ENCODE measurements around the gene ARHGEF4. TPM values are rescaled to one million over a fixed set of nuclear protein-coding genes. Genes with fewer than 3 reads are reported as not detected.
A peak's percentile ranks its signal among the peaks of the same experiment; 100 is the strongest.

ARHGEF4 gene
- total RNA-seq, 1 experiment from 2014 or later, result 4.0 TPM

DNA sequence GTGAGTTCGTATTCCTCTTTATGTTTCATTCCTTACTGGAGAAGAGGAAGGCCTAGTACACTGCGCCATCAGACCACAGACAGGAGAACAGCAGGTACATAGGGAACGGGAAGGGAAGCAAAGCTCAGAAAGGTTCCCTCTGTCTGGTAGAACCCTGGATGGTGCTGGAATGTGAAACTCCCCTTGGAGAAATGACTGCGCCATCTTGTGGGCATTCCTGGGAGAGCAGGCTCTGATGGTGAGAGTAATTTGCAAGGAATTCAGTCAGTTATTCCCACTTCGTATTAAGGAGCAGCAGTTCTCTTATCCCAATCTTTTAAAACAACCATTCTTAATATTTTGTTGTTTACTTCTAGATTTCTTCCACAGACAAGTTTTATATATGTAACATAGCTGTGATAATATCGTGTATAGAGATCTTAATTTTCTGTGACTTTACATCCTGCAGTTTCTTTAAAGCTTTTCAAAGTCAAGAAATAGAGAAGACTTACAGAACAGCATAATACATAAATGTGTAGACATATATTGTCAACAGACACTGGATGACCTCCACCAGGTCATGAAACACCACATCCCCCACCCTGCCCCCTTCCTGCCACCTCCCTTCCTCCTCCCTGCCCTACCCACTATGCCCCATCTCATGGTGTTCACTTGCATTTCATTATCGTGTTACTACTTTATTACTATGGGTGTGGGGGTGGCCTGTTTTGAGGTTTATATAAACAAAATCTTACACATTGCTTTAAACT lies 83.9 kb downstream of the ARHGEF4 start:
- in situ Hi-C loops (cut with HindIII; ENCODE audit: low pct_unique_long_range_greater_than_20kb, low sequenced_read_pairs), result no loop called here
- DNase-seq (ENCODE audit: low read depth, low spot score), result peak; percentile 74

DNA sequence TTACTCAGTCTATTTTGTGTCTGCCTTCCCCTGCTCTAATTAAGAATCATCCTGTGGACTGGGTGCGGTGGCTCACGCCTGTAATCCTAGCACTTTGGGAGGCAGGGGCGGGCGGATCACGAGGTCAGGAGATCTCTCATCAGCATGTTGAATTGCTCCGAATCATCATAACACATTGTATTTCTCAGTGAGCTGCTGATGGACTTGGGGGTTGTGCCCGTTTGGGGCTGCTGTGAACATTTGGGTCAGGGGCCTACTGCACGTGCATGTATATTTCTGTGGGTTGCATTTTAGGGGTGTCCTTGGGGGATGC lies 84.4 kb downstream of the ARHGEF4 start:
- DNase-seq (ENCODE audit: low read depth, low spot score), result no peak
- in situ Hi-C loops (cut with HindIII; ENCODE audit: low pct_unique_long_range_greater_than_20kb, low sequenced_read_pairs), result no loop called here

DNA sequence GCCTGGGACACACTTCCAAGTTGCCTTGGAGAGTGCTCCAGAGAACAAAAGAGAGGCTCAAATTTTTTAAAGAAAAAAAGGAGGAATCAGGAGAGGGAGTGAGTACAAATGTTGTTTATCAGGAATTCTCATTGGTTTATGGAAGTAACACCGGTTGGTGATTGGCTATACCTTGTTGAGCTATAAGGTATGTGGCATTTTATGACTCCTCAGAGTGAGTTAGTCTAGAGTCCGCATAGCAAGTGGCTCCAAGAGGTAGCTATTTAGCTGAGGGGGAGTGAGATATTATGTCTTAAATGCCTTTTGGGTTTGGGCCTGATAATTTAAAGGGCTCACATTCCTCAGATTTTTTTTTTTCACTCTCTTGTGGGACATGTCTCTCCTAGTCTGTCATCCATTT lies 85.7 kb downstream of the ARHGEF4 start:
- in situ Hi-C loops (cut with HindIII; ENCODE audit: low pct_unique_long_range_greater_than_20kb, low sequenced_read_pairs), result no loop called here
- DNase-seq (ENCODE audit: low read depth, low spot score), result no peak

DNA sequence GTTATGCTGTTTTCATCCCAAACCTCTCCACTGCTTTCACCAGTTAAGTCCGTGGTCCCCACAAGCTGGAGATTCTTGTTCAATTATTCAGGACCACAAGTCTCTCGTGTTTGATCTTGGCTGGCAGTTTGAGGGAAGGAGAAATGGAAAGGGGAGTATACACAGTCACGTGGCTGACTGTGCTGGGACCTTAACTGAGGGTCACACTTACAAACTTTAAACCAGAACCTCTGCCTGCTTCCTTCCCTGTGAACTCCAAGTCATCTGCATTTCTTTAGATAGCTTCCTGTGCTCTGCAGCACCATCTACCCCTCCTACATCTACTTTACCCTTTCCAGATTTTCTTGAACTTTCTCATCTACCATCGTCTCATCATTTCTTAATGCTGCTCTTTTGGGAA lies 91.7 kb downstream of the ARHGEF4 start:
- no peak for DNase-seq (ENCODE audit: low read depth, low spot score)
- in situ Hi-C loops (cut with HindIII; ENCODE audit: low pct_unique_long_range_greater_than_20kb, low sequenced_read_pairs), result no loop called here

DNA sequence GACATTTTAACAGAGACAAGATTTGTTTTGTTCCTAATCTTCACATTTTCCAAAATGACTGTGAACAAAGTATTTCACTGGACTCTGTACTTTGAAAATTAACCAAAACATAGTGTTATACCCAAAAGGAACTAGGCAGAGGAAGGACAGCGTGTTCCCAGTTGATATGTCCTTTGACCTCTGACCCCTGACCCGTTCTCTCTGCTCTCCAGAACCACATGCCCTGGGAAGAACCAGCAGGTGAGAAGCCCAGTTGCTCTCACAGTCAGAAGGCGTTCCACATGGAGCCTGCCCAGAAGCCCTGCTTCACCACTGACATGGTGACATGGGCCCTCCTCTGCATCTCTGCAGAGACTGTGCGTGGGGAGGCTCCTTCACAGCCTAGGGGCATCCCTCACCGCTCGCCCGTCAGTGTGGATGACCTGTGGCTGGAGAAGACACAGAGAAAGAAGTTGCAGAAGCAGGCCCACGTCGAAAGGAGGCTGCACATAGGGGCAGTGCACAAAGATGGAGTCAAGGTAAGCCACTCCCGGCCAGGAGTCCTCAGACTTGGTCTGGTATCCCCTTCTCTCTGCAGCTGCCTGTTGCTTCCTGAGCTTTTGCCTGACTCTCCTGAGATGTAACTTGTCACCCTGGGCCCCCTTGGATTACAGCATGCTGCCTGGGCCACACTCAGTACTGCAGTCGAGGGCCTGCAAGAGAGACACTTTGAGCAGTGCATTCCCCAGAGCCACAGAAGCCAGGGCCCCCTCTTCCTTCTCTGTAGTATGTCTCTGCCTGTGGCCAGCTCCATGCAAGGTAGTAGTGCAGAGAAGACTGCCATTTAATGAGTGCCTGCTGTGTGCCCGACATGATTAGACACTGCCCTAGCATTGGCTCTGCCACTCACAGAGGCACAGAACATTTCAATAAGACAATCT lies 94.3 kb downstream of the ARHGEF4 start:
- no peak for DNase-seq (ENCODE audit: low read depth, low spot score)
- in situ Hi-C loops (cut with HindIII; ENCODE audit: low pct_unique_long_range_greater_than_20kb, low sequenced_read_pairs), result no loop called here

DNA sequence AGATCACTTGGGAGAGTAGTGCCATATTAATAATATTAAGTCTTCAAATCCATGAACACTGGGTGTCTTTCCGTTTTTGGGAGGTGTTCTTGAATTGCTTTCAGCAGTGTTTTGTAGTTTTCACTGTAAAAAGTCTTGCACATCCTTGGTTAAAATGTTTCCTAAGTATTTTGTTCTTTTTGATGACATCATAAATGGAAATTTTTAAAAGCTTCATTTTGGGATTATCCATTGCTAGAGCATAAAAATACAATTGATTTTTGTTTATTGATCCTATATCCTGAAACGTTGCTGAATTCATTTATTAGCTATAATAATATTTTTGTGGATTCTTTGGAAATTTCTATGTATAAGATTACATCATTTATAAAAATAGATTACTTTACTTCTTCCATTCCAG lies 96.8 kb downstream of the ARHGEF4 start:
- no peak for DNase-seq (ENCODE audit: low read depth, low spot score)
- in situ Hi-C loops (cut with HindIII; ENCODE audit: low pct_unique_long_range_greater_than_20kb, low sequenced_read_pairs), result no loop called here

DNA sequence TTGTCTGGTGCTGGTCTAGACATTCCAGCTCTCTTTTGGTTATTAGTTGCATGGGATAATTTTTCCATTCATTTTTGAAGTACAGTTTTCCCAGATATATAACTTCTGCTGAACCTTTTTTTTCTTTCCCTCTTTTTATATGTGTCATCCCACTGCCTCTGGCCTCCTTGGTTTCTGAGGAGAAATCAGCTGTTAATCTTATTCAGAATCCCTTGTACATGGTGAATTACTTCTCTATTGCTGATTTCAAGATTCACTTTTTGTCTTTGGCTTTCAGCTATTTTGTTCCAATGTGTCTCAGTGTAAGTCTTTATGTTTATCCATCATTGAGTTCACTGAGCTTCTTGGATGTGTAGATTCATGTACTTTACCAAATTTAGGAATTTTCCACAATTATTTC lies 99.7 kb downstream of the ARHGEF4 start:
- in situ Hi-C loops (cut with HindIII; ENCODE audit: low pct_unique_long_range_greater_than_20kb, low sequenced_read_pairs), result no loop called here
- no peak for DNase-seq (ENCODE audit: low read depth, low spot score)

DNA sequence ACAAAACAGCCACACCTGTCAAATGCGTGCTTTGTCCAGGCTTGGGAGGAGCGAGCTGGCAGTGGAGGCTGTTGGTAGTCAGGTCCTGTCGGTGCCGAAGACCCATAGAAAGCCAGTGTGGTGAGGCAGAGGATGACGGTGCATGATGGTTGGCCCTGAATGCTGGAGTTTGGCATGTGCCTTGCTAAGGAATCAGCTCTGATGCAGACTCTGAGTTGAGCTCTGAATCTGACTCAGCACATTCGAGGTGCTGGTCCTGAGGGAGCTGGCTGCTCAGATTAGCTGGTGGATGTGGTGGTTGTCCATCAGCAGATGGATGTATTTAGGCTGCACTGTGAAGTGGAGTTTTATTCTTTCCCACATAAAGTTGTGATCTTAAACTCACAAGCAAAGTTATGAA lies 111.3 kb downstream of the ARHGEF4 start:
- DNase-seq (ENCODE audit: low read depth, low spot score), result no peak
- in situ Hi-C loops (cut with HindIII; ENCODE audit: low pct_unique_long_range_greater_than_20kb, low sequenced_read_pairs), result no loop called here

DNA sequence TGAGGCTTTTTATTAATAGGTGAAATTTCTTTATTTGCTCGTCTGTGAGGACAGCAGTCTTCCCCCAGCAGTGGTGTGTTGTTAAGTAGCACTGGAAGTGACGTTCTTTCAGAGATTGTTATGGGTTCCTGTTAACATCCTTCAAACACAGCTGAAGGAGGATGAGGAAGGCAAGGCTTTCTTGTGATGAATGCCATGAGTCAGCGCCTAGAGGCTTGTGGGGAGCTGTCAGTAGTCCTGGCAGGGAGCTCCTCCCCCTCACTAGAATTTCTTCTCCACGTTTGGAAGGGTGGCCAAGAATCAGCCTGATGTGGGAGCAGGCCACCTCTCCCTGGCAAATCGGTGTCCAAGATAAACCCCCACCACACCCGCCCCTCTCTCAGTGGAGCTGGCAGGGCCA lies 113.2 kb downstream of the ARHGEF4 start:
- in situ Hi-C loops (cut with HindIII; ENCODE audit: low pct_unique_long_range_greater_than_20kb, low sequenced_read_pairs), result no loop called here
- DNase-seq (ENCODE audit: low read depth, low spot score), result no peak

DNA sequence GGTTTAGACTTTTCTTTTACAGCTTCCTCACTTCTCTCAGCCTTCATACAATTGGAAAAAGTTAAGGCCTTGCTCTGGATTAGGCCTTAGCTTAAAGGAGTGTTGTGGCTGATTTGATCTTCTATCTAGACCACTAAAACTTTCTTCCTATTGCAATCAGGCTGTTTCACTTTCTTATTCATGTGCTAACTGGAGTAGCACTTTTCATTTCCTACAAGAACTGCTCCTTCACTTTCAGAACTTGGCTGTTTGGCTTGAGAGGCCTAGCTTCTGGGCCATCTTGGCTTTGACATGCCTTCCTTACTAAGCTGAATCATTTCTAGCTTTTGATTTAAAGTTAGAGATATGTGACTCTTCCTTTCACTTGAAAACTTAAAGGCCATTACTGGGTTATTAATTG lies 114.3 kb downstream of the ARHGEF4 start:
- in situ Hi-C loops (cut with HindIII; ENCODE audit: low pct_unique_long_range_greater_than_20kb, low sequenced_read_pairs), result no loop called here
- no peak for DNase-seq (ENCODE audit: low read depth, low spot score)

DNA sequence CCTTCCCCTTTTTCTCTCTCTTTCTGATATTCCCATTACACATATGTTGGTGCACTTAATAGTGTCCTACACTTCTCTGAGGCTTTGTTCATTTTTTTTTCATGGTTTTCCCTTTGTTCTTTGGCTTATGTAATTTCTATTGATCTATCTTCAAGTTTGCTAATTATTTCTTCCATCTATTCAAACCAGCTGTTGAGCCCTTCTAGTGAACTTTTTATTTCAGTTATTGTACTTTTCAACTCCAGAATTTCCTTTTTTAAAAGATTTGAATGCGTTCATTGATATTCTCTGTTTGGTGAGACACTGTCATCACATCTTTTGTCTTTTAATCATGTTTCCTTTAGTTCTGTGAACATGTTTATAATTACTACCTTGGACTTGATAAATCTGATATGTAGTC lies 118.2 kb downstream of the ARHGEF4 start:
- no peak for DNase-seq (ENCODE audit: low read depth, low spot score)
- in situ Hi-C loops (cut with HindIII; ENCODE audit: low pct_unique_long_range_greater_than_20kb, low sequenced_read_pairs), result no loop called here

DNA sequence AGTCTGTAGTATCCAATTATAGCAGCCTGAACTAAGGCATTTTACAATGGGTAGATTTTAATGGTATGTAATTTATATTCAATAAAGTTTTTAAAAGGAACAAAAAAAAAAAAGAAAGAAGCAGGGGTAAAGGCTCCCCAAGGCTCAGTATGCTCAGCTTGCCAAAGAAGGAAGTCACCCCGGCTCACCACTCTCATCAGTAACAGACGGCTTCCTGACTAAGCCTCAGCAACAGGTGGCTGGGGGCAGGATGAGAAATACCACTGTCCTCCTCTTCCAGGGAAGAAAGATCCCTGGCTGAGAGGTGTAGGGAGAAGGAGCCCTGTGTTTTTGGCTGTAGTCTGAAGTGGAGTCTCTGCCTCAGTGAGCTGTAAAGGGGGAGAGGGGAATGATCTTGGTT lies 121.2 kb downstream of the ARHGEF4 start:
- in situ Hi-C loops (cut with HindIII; ENCODE audit: low pct_unique_long_range_greater_than_20kb, low sequenced_read_pairs), result no loop called here
- DNase-seq (ENCODE audit: low read depth, low spot score), result no peak

DNA sequence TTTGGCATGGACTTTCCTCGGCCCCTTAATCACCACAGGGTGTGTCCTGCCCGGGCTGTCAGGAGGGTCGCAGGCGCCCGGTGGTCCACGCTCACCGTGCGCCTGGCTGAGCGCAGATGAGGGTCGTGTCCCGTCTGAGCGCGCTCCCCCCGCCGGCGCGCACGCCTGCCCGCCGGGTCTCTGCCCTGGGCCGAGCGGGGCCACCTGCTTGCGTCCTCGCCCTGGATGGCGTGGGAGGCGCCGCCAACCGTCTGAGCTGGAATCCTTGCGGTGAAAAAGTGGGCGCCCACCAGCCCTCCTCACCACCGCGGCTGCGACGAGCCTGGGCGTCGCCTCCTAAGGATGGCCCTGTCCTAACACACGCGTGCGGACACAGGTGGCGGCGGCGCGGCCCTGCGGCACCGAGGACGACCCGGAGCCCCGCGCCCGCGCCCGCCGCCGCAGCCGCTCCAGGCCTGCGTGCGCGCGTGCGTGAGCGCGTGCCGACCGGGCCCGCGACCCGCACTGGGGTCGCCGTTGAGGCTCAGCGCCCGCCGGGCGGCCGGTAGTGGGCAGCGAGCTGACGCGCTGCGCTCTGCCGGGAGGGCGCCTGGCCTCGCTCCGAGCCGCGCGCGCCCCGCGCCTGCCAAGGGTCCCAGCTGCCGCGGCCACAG lies 126.6 kb downstream of the ARHGEF4 start:
- in situ Hi-C loops (cut with HindIII; ENCODE audit: low pct_unique_long_range_greater_than_20kb, low sequenced_read_pairs), result no loop called here

DNA sequence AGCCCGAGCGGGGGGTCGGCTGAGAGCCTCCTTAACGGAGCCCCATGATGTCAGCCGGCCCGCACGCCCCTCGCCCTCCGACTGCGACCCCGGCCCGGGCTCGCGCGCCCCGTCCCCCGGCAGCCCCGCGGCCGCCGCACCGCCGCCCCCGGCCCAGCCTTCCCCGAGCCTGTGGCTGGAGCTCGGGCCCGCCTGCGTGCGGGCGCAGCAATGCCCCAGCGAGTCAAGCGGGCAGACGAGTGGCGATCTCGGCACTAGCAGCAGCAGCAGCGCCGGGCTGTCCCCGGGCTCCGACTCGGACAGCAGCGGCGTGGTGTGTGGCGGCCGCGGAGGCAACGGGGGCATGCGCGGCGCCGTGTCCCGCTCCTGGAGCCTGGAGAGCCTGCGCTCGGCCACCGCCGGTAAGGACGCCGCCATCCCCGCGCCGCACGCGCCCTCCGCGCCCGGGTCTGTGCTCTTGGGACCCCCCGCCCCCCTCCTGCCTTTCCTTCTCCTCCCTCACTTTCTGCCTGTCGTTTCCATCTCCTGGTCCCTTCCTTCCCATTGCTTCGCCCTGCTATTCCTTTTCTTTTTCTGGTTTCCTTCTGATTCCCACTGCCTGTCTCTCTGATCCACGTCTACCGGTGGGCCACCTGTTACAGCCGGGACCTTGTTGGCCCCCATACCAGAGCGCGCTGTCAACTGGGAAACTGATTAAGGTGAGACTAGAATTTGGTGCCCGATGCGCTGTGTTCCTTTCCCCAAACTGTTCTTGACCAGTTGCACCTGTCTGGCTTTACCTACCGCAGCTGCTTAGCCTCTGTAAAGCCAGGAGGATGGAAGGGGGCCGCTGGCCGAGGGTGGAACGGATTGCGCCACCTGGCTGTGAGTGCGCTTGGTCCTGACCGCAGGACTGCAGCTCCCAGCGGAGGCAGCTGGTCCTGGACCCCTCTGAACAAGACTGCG lies 127.4 kb downstream of the ARHGEF4 start:
- in situ Hi-C loops (cut with HindIII; ENCODE audit: low pct_unique_long_range_greater_than_20kb, low sequenced_read_pairs), result no loop called here
- DNase-seq (ENCODE audit: low read depth, low spot score), result no peak

More for the DNA sequence above, 126.6 kb downstream of the ARHGEF4 start:
- no peak for DNase-seq (ENCODE audit: low read depth, low spot score)

DNA sequence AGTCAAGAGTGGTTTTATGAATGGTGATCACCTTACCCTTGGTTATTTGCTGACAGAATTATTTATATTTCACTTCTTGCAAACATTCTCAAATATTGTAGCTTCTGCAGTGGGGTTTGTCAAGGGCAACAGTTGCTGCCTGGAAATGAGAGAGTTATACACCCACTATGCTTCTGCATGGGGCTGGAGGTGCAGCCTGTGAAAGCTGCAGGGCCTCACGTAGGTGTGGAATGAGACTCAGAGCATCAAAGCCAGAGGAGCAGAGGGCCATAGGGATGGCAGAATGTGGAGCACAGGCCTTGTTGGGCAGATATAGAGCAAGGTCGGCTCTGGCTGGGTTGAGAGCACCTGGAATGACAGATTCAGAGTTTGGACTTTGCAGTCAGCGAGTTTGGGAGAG lies 128.2 kb downstream of the ARHGEF4 start:
- in situ Hi-C loops (cut with HindIII; ENCODE audit: low pct_unique_long_range_greater_than_20kb, low sequenced_read_pairs), result no loop called here
- DNase-seq (ENCODE audit: low read depth, low spot score), result no peak

DNA sequence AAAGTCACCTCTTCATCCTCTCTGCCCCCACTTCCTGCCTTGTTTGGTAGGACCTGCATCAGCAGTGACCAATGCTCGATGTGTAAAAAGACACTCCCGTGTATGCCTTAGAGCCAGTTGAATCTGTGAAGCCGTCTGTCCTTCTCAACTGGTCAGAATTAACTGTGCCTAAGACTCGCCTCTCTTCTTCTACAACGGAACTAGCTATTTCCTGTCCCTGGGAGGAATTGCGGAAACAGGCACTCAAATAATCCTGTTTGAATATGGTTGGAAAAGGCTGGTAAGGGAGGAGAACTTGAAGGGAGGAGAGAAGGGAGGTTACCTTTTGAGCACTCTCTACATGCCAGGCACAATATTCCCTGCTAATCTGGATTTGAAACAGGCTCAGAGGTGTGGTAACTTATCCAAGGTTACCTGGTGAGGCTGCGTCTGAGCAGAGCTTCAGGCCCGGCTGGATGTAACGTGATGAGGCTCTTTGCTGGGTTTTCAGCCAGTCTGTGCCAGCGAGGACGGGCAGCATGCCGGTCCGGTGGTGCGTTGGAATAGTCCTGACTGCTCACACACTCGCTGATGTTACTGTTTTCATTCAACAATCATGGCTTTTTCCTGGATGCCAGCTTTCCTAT lies 129.5 kb downstream of the ARHGEF4 start:
- DNase-seq (ENCODE audit: low read depth, low spot score), result no peak
- in situ Hi-C loops (cut with HindIII; ENCODE audit: low pct_unique_long_range_greater_than_20kb, low sequenced_read_pairs), result no loop called here

DNA sequence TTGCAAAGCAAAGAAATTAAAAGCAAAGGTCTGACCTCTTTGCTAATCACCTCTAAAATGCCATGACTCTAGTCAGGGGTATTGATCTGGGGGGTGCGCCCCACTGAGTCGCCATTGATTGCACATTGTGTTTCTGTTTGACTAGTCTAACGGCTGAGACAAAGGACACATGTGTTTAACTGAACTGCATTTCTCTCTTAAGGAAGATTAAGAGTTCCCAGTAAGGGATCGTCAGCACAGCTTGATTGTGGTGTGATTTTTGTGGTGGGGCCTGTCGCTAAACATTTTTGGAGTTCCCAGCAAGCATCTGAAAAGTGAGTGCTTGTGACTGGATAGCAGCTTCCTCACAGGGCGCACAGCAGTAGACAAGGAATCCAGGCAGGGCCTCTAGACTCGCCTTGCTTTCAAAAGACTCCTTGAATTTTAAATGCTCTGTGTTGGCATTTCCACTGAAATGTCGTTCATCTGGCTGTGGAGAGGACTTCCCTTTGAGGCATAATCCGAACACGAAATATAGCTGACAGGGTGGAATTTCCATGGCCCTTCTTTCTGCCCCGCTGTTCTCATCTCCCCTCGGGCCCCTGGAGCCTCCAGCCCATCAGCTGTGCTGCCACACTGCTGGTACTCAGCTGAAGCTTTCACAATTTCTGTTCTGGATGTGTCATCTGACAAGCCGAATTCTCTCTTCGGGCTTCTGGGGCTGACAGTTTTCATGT lies 130.2 kb downstream of the ARHGEF4 start:
- no peak for DNase-seq (ENCODE audit: low read depth, low spot score)

More for the DNA sequence above, 130.2 kb downstream of the ARHGEF4 start:
- in situ Hi-C loops (cut with HindIII; ENCODE audit: low pct_unique_long_range_greater_than_20kb, low sequenced_read_pairs), result no loop called here
